Adrenal gland (tissue), 12 donors: ENCODE measurements around the gene TMEM63A. TPM values are rescaled to one million over a fixed set of nuclear protein-coding genes. Genes with fewer than 3 reads are reported as not detected.

Source experiments
- DNase-seq, 7 donors: peaks; one replicate each; pipeline ENCODE4 v3.0.0-alpha.2; 2019 to 2020
- H3K27ac ChIP-seq, 5 donors: fragments of 200-600 bp; sonication (generic) in 4 of 5; 1 replicate in 3 of 5; 2 replicates in 2 of 5; pipeline versions ENCODE4 v1.5.1 to v1.8.0; 2016 to 2020; ENCODE audit warnings: mild to moderate bottlenecking in 1 of 5
- H3K27me3 ChIP-seq: fragments of 200-600 bp; 2 replicates; pipeline ENCODE4 v1.8.0; 2021
- H3K36me3 ChIP-seq, 2 donors: fragments of 200-600 bp; replicated peaks in 1 of 2; 1 replicate in 1 of 2; 2 replicates in 1 of 2; pipeline versions ENCODE4 v1.5.1 to v1.8.0; 2018 to 2022
- H3K4me1 ChIP-seq, 2 donors: fragments of 200-600 bp; replicated peaks in 1 of 2; 1 replicate in 1 of 2; 2 replicates in 1 of 2; pipeline versions ENCODE4 v1.5.1 to v1.8.0; 2018 to 2021
- H3K4me3 ChIP-seq, 4 donors: fragments of 200-600 bp; sonication (generic) in 3 of 4; one replicate each; pipeline ENCODE4 v1.5.1; 2016 to 2018
- H3K9me3 ChIP-seq, 3 donors: fragments of 200-600 bp; sonication (generic) in 1 of 3; replicated peaks in 1 of 3; 1 replicate in 2 of 3; 2 replicates in 1 of 3; pipeline versions ENCODE4 v1.5.1 to v1.8.0; 2016 to 2021
- CTCF ChIP-seq, 6 experiments: fragments of 450-650 bp in 4 of 6; fragments of 200-600 bp in 2 of 6; sonication (generic) in 1 of 6; IDR thresholded peaks; 1 replicate in 5 of 6; 2 replicates in 1 of 6; pipeline versions ENCODE4 v1.5.1 to v1.8.0; 2016 to 2021; ENCODE audit warnings: antibody characterized with exemption in 6 of 6, mild to moderate bottlenecking in 2 of 6, moderate library complexity in 1 of 6
- POLR2A ChIP-seq, 2 donors: fragments of 450-650 bp; IDR thresholded peaks; one replicate each; pipeline ENCODE4 v1.6.1; 2017; ENCODE audit warnings: antibody characterized with exemption in 2 of 2, mild to moderate bottlenecking in 2 of 2, moderate library complexity in 1 of 2
- WGBS, 4 donors: extraction: QIAGEN DNeasy Blood & Tissue Kit in 2 of 4; methylation state at CpG; one replicate each; pipeline versions ENCODE4 v1.1.5 to v1.1.7; 2013 to 2017; 5-methylcytosine and 5-hydroxymethylcytosine counted together
- intact Hi-C, 2 donors: fragments of 100-400 bp; cut with DNase I; formaldehyde crosslinking; loops; one replicate each; pipeline versions ENCODE4 v1.14.1 to v1.15.0; 2022 to 2023
- polyA plus RNA-seq, 3 donors: library from polyadenylated mRNA; stranded (reverse); fragments of 200-250 nt in 2 of 3; fragments of 350-450 nt in 1 of 3; fragmentation: Illumina TruSeq in 1 of 3; extraction: RNeasy Lipid Tissue Mini Kit (QIAGEN cat#74804) in 1 of 3; gene quantifications; one replicate each; pipeline ENCODE4 v1.2.3, GENCODE V29; 2013 to 2014
- total RNA-seq, 9 donors: library from RNA; depleted of rRNA in 4 of 9; stranded (reverse); fragments of >200 nt in 4 of 9; fragments of 120-200 nt in 1 of 9; fragmentation: NEBNext Ultra II Directional in 1 of 9; extraction: Animal tissue kit (Norgen Biotek cat#: 25700) in 1 of 9; gene quantifications; one replicate each; pipeline versions ENCODE4 v1.1.0 to v1.2.4, GENCODE V29; 2013 to 2023
- donor health status: healthy with polysubstance abuse.
- donor health status: Bipolar disorder and iron deficiency.
- donor health status: DM: yes; HTN: yes; CAD: no.
- donor health status: DM: no; HTN: no; CAD: no.
- donor health status: DM: no; HTN: no; CAD: no.
- donor health status: DM: yes; HTN: yes; CAD: no.

TMEM63A gene
- total and polyA plus RNA-seq, 12 donors: 13.9 to 96.9 (median 52.3) TPM

DNA sequence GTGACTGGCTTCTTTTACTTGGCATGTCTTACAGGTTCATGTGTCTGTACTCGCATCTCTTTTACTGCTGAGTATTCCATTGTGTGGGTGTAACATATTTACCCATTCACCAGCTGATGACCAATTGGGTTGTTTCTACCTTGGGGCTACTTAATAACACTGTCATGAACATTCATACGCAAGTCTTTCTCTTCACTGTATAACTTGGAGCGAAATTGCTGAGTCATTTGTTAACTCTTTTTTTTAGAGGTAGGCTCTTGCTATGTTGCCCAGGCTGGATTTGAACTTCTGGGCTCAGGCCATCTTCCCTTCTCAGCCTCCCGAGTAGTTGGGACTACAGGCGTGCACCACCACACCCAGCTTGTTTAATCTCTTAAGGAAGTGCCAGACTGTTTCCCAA is 35.4 kb upstream of the TMEM63A start:
- intact Hi-C loops: loop anchor here (10.0 kb wide), 2 partner anchors 73 to 143 kb away; partner anchors contain the start of gene SRP9 (in 1 of the 2)
- H3K4me1 ChIP-seq: peaks cover 0 to 16% of the 10 kb centered on the region in 2 donors
- no peaks in the 10 kb centered on the region for H3K9me3 ChIP-seq
- peaks cover 0 to 20% of the 10 kb centered on the region in 2 donors for H3K36me3 ChIP-seq
- WGBS, 4 donors: 91 to 93% (median 92%) methylated on average over 5 of the region's 5 CpGs
- no peak for DNase-seq
- H3K27ac ChIP-seq: no peak overlapping the region
- no peak overlapping the region for H3K4me3 ChIP-seq
- TF ChIP-seq CTCF (IDR thresholded peaks at IDR 0.05): no peak
- TF ChIP-seq POLR2A (IDR thresholded peaks at IDR 0.05): no peak
- H3K27me3 ChIP-seq: no peaks in the 10 kb centered on the region

DNA sequence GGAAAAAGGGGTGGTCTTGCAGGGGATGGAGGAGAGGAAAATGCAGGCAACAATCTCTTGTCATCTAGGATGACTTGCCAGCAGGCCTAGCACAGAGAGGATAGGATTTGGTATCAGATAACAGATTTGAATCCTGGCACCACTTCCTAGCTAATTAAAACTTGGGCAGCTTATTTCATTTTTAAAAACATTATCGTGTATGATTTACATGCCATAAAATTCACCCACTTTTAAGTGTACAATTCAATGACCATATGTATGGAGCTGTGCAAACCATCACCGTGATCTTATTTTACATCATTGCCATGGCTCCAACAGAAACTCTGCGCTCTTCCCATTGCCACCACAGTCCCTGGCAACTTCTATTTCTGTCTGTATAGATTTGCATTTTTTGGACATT is 34.9 kb upstream of the TMEM63A start:
- Histone ChIP-seq H3K4me1 (peaks cover 0 to 16% of the 10 kb centered on the region in 2 donors), H3K4me3 (no peak overlapping the region), H3K9me3 (no peaks in the 10 kb centered on the region), H3K27ac (no peak overlapping the region), H3K27me3 (no peaks in the 10 kb centered on the region), H3K36me3 (peaks cover 0 to 20% of the 10 kb centered on the region in 2 donors)
- no peak for DNase-seq
- 90 to 96% (median 94%) methylated on average over 3 of the region's 3 CpGs for WGBS, 4 donors
- intact Hi-C loops: loop anchor here (10.0 kb wide), 2 partner anchors 72 to 142 kb away; partner anchors contain the start of gene SRP9 (in 1 of the 2)
- TF ChIP-seq CTCF (IDR thresholded peaks at IDR 0.05) (no peak), POLR2A (IDR thresholded peaks at IDR 0.05) (no peak)

DNA sequence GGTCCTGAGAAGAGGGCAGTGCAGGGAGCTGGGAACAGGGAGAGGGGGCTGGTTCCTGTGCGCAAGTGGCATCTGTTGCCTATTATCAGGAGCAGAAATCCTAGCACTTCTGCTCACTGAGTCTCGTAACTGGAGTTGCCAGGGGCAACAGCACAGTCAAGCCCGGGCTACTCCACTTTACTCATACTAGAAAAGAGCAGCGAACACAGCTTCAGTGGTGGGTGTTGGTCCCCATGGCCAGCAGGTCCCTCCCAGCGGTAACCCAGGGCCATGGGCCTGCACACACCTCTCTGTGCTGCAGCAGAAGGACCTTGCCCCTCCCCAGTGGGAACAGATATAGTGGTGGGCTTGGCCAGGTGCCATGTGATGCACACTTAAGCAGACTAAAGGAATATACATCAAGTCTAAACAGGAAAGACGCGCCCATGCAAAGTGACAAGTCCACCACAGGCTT is 33.4 kb upstream of the TMEM63A start:
- peaks cover 10 to 24% of the 10 kb centered on the region in 2 donors for H3K4me1 ChIP-seq

DNA sequence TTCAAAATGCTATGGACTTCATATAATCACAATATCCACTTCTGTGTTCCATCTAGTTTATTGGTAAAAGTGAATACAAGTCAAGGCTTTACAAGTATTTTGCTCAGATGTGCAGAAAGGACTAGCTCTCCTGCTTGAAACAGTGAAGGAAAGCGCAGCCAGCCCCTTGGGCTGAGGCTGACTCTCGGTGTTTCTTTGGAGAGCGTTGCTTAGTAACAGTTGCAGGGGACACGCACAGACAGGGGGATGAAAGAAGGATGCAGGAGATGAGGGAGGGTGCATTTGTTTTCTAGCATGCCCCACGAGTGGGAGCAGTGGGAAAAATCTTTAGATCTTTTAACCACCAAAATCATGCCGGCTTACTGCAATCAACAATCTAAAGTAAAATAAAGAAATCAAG is 32.8 kb upstream of the TMEM63A start:
- peaks cover 0 to 7% of the 10 kb centered on the region in 2 donors for H3K36me3 ChIP-seq
- WGBS, 4 donors: 88 to 97% (median 94%) methylated on average over 6 of the region's 6 CpGs
- intact Hi-C loops: loop anchor here (5.0 to 10.0 kb wide), 3 partner anchors 70 to 438 kb away; partner anchors contain the start of gene SRP9 (in 1 of the 2)
- H3K27me3 ChIP-seq: no peaks in the 10 kb centered on the region
- no peak overlapping the region for H3K4me3 ChIP-seq
- TF ChIP-seq CTCF (IDR thresholded peaks at IDR 0.05): no peak
- no peak for TF ChIP-seq POLR2A (IDR thresholded peaks at IDR 0.05)
- no peak overlapping the region for H3K27ac ChIP-seq
- peaks cover 10 to 18% of the 10 kb centered on the region in 2 donors for H3K4me1 ChIP-seq
- no peaks in the 10 kb centered on the region for H3K9me3 ChIP-seq
- DNase-seq: no peak

More for the DNA sequence above, 33.4 kb upstream of the TMEM63A start:
- DNase-seq: peak in 1 of 7 donors; percentile 71
- H3K36me3 ChIP-seq: peaks cover 0 to 7% of the 10 kb centered on the region in 2 donors
- TF ChIP-seq POLR2A (IDR thresholded peaks at IDR 0.05): no peak
- no peak for TF ChIP-seq CTCF (IDR thresholded peaks at IDR 0.05)
- H3K4me3 ChIP-seq: no peak overlapping the region
- 83 to 90% (median 87%) methylated on average over 5 to 7 of the region's 7 CpGs for WGBS, 4 donors
- H3K27me3 ChIP-seq: no peaks in the 10 kb centered on the region
- intact Hi-C loops: loop anchor here (10.0 kb wide), 2 partner anchors 71 to 141 kb away; partner anchors contain the start of gene SRP9 (in 1 of the 2)
- no peak overlapping the region for H3K27ac ChIP-seq
- no peaks in the 10 kb centered on the region for H3K9me3 ChIP-seq
